HG03457 (cell line): Measurements from ENCODE around the gene CMC1.

Source experiments
- ATAC-seq: cut with Tn5 transposase; IDR thresholded peaks from one replicate; pipeline ENCODE4 v1.9.1; 2021; ENCODE audit warnings: moderate number of reproducible peaks; ENCODE audit not compliant: unreplicated experiment

The CMC1 gene

GRCh38 chr3:28349469-28350000 lies 108.1 kb downstream of the CMC1 start:
- ATAC-seq: no peak
